Measurements from ENCODE around the gene KDM4D.

GRCh38 chr11:94938095-94939055 lies 35.1 kb upstream of the KDM4D start:
- no peak for TF ChIP-seq CTCF (IDR thresholded peaks at IDR 0.05; ENCODE audit: low read depth, low read length)
- no peak for TF ChIP-seq EZH2phosphoT487 (IDR thresholded peaks at IDR 0.05; ENCODE audit: low read depth)
